ENCODE measurements around the gene ABCC3. TPM values are rescaled to one million over a fixed set of nuclear protein-coding genes. Genes with fewer than 3 reads are reported as not detected.

Gene ABCC3
- total and polyA plus RNA-seq, 2 of the 8 experiments (the other 6 are each of a cell fraction or from before 2014, with no cell fraction given): 0.35 to 0.37 TPM

DNA sequence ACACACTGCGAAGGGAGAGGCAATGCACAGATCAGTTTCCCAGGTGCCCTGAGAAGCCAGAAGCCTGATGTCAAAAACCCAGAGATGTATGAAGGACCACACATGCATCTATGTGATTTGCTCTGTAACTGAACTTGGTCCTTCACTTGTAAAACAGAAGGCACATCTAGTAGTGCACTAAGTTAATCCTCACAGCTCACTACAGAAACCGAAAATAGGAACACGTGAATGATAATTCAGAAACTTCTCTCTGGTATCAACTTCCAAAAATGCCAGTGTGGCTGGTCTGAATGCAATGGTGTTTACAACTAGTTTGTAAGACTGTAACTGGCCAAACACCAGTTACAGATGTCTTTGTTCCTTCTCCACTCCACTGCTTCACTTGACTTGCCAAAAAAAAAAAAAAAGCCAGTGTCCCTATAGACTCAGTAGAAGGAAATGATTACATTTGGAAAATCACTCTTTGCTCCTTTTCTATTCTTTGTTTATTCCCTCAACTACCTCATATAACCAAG lies 61.7 kb downstream of the ABCC3 start (continued):
- TF ChIP-seq RFX5 (IDR thresholded peaks at IDR 0.05; ENCODE audit: borderline replicate concordance, low read depth, low read length): no peak
- TF ChIP-seq MAFK (IDR thresholded peaks at IDR 0.05; ENCODE audit: low read depth, low read length): no peak
- no peak for TF ChIP-seq TAF7 (optimal IDR thresholded peaks at IDR 0.05; ENCODE audit: borderline replicate concordance, low read depth, low read length)
- TF ChIP-seq CTBP2 (IDR thresholded peaks at IDR 0.05; ENCODE audit: borderline replicate concordance, insufficient read depth, insufficient read length, low read length): no peak
- TF ChIP-seq NANOG (IDR thresholded peaks at IDR 0.05; ENCODE audit: insufficient read depth, low read depth, low read length, poor library complexity, severe bottlenecking): no peak

Measured in H1 (cell line).